H54 (cell line): Measurements from ENCODE around the gene POLE.
"Not testable (repeated sequence)": the region's sequence is repeated elsewhere in the genome, so short reads cannot be mapped to it uniquely, and the experiment has no call there.

ENCODE experiments used
- DNase-seq: peaks from one replicate; pipeline ENCODE4 v3.0.0; 2011; ENCODE audit warnings: low spot score, mixed read lengths; ENCODE audit not compliant: insufficient read length
- FAIRE-seq: peaks from 3 replicates; lab custom pipeline; 2011; peaks lifted over from hg19 to GRCh38; lab: Jason Lieb, UNC
- POLR2A ChIP-seq: IDR thresholded peaks from 2 replicates; pipeline ENCODE4 v1.6.1; 2011; ENCODE audit warnings: low read depth, mild to moderate bottlenecking, low read length

Gene POLE

DNA sequence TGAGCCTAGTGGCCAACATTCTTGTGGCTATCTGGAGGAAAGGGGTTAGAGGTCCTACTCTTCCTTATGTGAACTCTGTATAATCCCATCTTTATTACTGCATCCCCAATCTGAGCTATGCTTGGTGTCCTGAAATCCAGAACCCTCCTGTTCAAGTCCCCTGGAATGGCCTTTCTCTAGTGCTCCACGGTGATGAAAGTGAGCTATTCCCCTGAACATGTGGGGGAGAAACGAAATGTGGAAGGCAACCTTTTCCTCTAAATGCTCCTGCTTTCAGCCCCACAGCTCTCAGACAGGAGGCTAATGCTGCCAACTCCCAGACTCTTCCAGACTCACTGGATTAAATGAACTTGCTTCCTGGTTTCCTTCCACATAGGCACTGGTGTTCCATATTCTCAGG, 21.0 kb upstream of the POLE start:
- FAIRE-seq, result no peak
- no peak for DNase-seq
- no peak for TF ChIP-seq POLR2A

DNA sequence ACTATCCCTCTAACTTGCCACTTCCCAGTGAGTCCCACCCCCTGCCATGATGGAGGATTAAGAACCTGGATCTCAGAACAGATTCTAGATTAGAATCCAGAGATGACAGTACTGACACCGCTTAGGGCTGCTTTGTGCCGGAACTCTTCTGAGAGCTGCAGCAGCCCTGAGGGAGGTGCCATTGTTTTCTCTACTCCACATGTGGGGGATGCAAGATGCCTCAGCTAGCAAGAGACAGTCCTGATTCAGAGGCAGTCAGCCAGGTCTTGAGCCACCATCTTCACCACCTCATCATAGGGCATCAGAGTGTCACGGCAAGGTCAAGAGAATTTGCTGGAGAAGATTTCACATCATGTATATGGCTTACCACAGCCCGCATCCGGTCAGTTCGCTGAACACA, 20.1 kb upstream of the POLE start:
- DNase-seq, result no peak
- TF ChIP-seq POLR2A, result no peak
- FAIRE-seq, result no peak

DNA sequence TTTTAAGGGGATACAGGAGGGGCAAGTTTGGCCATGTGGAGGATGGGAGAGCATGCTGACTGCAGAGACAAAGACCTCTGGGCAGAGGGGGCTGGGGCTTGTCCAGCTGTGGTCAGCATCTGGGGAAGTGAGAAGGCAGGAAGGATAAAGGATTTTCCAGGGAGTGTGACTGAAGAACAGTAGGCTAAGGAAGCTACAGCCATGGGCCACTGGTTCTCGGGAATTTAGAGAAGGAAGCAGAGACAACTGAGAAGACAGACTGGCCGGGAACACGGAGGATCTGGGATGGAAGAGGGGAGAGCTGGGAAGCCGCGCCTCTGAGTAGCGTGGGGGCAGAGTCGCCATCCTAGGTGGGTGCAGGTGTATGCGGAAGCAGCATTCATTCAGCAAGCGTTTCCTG, 16.5 kb upstream of the POLE start:
- no peak for FAIRE-seq

DNA sequence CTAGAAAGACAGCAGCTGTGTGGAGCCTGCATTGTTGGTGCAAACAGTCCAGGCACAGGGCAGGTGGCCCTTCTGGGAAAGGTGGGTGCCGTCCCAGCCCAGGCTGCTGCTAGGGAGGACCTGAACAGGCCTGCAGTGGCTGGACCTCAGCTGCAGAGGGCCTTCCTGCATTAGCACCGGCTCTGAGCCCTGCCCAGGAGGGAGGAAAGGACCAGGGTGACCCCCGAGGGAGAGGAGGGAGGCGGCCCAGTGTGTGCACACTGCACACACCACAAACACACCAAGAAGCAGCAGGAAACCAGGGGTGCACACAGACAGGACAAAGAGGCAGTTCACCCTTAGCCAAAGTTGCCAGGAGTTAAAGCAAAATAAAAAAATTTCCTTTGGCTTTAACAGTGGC, 15.5 kb upstream of the POLE start:
- FAIRE-seq, result no peak
- no peak for TF ChIP-seq POLR2A

More for the DNA sequence above, 16.5 kb upstream of the POLE start:
- no peak for DNase-seq
- no peak for TF ChIP-seq POLR2A

DNA sequence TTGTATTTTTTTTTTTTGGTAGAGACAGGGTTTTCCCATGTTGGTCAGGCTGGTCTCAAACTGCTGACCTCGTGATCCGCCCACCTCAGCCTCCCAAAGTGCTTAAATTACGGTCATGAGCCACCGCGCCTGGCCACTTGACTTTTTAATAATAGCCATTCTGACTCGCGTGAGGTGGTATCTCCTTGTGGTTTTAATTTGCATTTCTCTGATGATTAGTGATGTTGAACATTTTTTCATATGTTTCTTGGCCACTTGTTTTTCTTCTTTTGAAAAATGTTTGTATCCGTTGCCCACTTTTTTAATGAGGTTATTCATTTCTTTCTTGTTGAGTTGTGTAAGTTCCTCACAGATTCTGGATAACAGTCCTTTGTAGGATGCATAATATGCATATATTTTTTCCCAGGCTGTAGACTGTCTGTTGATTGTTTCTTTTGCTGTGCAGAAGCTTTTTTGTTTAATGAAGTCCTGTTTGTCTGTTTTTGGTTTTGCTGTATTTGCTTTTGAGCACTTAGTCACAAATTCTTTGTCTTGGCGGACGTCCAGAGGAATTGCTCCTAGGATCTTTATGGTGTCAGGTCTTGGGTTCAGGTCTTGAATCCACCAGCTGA, 13.2 kb upstream of the POLE start:
- DNase-seq, result no peak
- TF ChIP-seq POLR2A, result no peak
- no peak for FAIRE-seq

More for the DNA sequence above, 15.5 kb upstream of the POLE start:
- DNase-seq, result no peak

DNA sequence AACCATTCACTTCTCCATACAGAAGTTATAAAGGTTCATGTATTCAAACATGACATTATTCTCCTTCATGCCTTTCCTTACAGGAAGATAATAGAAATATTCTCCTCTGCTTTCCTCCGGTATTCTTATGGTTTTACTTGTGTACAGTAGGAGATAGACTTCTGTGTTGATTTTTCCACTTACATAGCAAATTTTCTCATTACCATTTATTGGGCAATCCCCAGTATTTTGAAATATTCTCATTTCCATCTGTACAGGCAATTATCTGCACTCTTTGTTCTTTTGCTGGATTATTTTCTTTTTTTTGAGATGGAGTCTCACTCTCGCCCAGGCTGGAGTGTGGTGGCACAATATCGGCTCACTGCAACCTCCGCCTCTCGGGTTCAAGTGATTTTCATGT, 11.2 kb upstream of the POLE start:
- no peak for FAIRE-seq
- no peak for TF ChIP-seq POLR2A

DNA sequence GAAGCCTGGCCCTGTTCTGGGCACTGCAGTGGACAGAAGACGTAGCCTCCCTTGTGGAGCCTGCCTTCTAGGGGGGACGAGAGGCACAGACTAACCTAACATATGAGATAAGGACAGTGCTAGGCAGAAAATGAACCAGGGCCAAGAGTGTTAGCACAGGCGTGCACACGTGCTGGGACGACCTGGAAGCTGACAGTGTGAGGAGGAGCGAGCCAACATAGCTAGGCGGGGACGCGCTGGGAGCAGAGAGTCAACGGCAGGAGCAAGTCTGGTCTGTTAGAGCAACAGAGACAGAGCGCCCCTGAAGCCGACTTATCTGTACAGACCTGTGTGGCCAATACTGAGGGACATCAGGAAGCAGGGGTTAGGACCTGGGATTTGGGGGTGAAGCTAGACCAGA, 8.3 kb upstream of the POLE start:
- no peak for DNase-seq
- no peak for FAIRE-seq
- no peak for TF ChIP-seq POLR2A

More for the DNA sequence above, 11.2 kb upstream of the POLE start:
- DNase-seq, result no peak

DNA sequence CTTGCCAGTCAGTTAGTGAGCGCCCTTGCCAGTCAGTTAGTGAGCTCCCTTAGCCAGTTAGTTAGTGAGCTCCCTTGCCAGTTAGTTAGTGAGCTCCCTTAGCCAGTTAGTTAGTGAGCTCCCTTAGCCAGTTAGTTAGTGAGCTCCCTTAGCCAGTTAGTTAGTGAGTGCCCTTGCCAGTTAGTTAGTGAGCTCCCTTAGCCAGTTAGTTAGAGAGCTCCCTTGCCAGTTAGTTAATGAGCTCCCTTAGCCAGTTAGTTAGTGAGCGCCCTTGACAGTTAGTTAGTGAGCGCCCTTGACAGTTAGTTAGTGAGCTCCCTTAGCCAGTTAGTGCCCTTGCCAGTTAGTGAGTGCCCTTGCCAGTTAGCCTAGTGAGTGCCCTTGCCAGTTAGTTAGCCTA, 7.7 kb upstream of the POLE start:
- DNase-seq, FAIRE-seq: not testable (repeated sequence)

DNA sequence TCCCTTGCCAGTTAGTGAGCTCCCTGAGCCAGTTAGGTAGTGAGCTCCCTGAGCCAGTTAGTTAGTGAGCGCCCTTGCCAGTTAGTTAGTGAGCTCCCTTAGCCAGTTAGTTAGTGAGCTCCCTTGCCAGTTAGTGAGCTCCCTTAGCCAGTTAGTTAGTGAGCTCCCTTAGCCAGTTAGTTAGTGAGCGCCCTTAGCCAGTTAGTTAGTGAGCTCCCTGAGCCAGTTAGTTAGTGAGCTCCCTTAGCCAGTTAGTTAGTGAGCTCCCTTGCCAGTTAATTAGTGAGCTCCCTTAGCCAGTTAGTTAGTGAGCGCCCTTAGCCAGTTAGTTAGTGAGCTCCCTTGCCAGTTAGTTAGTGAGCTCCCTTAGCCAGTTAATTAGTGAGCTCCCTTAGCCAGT, 4.9 kb upstream of the POLE start:
- not testable (repeated sequence) for FAIRE-seq, DNase-seq

DNA sequence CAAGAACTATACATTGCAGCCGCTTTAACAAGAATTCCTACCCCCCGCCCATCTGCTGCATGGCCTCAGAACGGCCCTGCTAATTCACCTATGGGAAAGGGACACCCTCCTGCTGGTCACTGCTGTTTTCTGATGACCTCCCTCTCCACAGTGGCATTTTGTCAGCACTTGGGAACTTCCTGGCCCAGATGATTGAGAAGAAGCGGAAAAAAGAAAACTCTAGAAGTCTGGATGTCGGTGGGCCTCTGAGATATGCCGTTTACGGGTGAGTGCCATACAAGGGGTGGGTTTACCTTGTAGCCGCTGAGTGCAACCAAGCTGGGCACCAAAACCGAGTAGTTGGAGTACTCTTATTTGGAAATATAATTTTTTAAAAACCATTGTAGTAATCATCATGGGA, 3.0 kb upstream of the POLE start:
- TF ChIP-seq POLR2A, result no peak
- DNase-seq (no peak), FAIRE-seq (no peak)

DNA sequence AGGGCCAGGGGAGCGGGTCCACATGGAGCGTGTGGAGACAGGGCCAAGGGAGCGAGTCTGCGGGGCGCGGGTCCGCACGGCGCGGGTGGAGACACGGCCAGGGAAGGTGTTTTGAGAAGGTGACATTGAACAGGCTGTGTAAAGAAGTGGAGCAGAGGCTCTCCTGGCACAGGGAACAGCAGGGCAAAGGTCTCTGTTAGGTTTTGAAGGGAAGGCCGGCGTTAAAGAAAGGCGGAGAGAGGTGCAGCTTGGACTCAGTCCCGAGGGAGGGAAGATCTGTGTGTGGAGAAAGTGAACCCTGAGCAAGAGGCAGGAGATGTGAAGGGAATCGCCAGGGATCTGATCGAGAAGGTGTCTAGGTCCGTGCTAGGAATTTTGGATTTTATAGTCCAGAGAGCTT, 2.1 kb upstream of the POLE start:
- DNase-seq (no peak), FAIRE-seq (no peak)
- no peak for TF ChIP-seq POLR2A

DNA sequence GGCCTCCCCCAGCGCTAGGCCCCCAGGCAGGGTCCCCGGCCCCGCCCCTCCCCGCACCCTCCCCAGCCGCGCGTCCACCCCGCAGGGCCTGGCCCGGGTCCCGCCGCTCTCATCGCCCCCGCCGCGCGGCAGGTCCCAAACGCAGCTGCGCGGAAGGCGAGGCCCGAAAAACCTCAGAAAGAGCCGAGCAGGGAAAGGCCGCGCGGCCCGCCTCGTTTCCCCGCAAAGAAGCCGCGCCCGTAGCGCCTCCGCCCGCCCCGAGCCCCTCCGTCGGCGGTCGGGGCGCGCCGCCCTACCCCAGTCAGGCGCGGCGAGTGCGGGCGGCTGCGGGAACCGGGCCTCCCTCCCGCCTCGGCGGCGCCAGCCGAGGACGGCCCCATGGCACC, 324 bp downstream of the POLE start:
- no peak for FAIRE-seq
- TF ChIP-seq POLR2A, result no peak
- no peak for DNase-seq

DNA sequence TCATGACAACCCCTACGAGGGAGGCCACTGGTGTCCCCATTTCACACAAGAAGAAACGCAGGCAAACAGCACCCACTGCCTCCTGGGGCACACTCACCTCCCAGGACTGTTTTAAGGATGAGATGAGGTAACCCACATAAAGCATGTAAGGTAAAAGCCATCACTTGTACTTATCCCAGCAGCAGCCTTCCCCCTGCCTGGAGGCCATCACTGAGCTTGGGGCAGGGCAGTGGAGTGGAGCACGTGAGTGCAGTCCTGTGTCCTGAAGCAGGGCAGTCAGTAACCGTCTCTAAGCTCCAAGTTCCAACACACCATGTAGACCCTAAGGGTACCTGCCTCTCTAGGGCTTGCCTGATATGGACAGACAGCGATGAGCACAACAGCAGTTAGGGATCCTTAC, 1.7 kb downstream of the POLE start:
- TF ChIP-seq POLR2A, result no peak
- DNase-seq (no peak), FAIRE-seq (no peak)

DNA sequence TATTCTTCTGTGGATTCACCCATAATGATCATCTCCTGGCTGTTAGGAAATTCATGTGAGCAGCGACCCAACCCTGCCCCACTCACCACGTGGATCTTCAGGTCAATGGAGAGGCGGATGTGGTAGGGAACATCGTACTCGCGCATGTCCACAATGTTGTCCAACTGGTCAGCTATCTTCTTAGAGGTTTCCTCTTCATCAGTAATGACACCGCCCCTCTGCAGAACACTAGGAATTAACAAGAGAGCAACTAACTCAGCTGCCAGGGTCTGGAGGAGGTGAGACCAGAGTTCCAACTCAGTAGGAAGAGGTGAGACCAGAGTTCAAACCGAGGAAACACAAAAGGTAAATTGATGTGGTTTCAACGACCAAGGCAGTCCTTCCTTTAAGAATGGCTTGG, 9.7 kb downstream of the POLE start:
- DNase-seq, result no peak
- TF ChIP-seq POLR2A, result no peak
- no peak for FAIRE-seq

DNA sequence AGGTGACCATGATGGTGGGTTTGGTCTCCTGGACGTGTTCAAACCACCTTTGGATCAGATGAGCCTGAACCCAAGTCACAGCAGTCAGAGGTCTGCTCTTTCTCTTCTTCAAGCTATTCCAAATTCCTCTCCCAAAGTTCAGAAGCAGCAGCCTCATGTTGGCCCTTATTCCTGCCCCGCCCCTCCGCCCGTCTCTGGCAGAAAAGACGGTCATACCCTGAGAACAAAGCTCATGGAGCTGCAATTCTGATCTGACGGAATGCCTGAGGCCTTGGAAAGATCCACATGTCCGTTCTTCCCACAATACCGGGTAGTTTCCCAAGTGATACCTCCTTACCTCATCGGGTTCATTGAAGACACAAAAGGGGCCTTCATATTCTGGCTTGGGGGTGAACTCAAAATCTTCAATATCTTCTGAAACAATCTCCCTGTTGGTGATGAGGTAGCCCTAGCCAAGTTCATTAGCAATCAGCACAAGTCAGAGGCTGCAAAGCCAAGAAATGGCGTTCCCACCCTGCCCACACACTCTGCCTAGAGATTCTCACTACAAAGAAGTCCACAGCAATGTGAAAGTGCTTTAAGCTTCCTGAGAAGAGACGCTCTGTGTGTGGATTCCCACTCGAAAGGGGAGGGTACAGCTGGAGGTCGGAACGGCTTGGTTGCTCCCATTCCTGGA, 11.2 kb downstream of the POLE start:
- DNase-seq, result no peak
- TF ChIP-seq POLR2A, result no peak
- no peak for FAIRE-seq

DNA sequence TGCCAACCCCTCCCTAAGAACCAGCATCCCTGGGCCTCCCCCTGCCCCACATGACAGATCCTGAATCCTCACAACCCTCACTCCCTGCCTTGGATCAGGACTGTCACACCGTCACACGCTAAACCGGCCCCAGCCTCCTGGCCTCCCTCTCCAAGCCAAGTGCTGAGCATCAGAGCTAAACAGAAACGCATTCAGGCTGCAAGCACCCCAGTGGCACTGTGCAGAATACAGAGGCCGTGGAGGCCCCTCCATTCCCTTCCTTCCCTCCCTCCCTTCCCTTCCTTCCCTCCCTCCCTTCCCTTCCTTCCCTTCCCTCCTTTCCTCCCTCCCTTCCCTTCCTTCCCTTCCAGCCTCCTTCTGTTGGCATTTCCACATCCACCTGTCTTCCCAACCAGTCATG, 12.6 kb downstream of the POLE start:
- FAIRE-seq (no peak), DNase-seq (no peak)
- no peak for TF ChIP-seq POLR2A
